HG03460 (cell line): ENCODE data around the gene BCR.
"Not testable (repeated sequence)": the region's sequence is repeated elsewhere in the genome, so short reads cannot be mapped to it uniquely, and the experiment has no call there.

ENCODE experiments used
- ATAC-seq: cut with Tn5 transposase; IDR thresholded peaks from one replicate; pipeline ENCODE4 v1.9.1; 2021; ENCODE audit not compliant: unreplicated experiment

Gene BCR

DNA sequence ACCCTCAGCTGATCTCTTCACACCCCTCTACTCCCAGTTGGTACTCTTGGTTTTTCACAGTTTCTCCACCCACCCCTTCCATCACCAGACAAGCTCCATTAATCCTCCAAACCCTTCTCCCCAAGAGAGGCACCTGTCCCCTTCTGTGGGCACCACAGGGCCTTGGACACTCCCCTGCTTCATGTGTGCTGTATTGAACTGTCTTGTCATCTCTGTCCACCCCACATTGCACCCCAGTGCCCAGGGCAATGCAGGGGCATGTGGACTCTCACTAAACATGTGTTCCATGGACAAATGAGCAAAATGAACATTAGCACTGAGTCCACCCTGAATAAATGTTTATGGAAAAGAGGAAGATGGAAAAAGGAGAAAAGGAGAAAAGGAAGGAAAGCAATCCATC, 181.4 kb downstream of the BCR start:
- ATAC-seq: no peak

DNA sequence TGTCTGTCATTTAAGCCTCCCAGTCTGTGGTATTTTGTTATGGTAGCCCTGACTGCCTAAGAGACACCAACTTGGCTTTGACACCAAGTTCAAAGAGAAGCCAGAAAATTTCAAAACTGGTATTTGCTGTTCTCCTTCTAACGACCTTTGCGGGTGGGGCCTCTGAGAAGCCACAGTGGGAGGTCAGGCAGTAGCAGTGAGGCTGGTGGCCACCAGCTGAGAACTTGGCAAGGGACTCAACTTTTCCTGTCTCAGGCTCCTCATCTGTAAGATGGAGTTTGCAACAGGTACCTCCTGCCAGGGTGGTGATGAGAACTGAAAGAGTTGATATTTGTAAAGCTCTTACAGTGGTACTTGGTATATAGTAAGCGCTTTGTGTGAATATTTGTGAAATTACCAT, 183.4 kb downstream of the BCR start:
- ATAC-seq: no peak

DNA sequence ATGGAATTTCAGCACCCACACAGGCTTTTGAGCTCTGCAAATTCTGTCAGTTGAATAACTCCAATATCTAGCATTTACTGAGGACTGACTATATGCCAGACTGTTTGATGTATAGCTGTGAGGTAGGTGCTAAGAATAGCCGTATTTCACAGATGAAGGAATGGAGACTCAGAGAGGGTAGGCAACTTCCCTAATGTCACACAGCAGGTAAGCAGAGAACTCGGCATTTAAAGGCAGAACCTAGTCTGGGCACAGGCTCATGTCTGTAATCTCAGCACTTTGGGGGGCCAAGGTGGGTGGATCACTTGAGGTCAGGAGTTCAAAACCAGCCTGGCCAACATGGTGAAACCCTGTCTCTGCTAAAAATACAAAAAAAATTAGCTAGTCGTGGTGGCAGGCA, 184.1 kb downstream of the BCR start:
- no peak for ATAC-seq

DNA sequence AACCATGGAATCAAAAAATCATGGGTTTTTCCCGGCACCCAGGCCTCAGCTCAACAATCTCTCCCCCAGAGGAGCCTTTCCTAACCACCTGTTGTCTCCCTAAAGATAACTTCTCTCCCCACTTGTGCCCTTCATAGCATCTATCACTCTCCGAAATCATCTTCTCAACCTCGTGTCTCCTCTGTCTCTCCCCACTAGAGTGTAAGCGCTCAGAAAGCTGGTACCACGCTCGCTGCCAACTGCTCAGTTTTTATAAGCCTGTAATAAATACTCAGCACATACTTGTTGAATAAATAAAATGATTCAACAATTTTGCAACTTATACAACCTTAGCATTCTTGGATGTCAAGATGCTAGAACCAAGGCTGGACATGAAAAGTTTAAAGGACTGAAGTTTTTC, 185.2 kb downstream of the BCR start:
- no peak for ATAC-seq

DNA sequence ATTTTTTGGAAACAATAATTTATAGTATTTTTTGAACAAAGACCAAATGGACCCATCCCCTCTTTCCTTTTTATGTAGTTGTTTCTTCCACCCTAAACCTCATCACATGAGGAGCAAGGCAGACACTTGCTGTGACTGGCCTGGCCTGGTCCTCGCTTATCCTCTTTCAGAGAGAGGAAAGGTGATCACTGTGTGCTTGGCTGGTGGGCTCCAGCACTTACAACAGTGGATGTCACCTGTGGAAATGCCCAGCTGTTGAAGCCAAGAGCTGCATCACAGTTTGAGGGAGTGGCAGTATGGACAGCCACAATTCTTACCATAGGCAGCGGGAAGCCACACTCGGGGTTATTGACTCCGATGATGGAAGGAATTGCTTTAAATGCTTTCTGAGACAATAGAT, 185.7 kb downstream of the BCR start:
- no peak for ATAC-seq

DNA sequence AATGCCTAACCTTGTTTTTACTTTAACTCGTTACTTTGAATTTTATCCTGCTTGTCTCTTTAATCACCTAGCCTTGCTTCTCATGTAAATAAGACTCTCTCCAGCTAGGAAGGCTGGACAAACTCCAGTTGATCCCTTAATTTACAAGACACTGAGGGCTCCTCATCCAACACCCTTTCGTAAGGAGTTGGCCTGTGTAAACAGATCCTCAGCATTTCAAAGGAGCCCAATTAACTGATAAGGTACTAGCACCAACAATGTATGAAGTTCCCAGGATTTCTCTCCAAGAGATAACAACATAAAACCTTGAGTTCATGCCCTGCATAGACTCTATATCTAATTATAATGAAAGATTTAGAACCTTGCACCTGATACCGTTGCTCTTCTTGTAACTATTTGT, 186.9 kb downstream of the BCR start:
- not testable (repeated sequence) for ATAC-seq
